Hepatic stellate cell (primary cell): Measurements from ENCODE around the gene SBNO1.
"Not testable (repeated sequence)": the region's sequence is repeated elsewhere in the genome, so short reads cannot be mapped to it uniquely, and the experiment has no call there.

ENCODE experiments used
- DNase-seq: peaks from one replicate; pipeline ENCODE4 v3.0.0; 2011; ENCODE audit warnings: low spot score

The SBNO1 gene

GRCh38 chr12:123388951-123389559, 24.4 kb upstream of the SBNO1 start:
- peak; percentile 49 for DNase-seq

- peak; percentile 93 for DNase-seq
Observed at GRCh38 chr12:123388177-123388950, 23.7 kb upstream of the SBNO1 start.

- DNase-seq, result no peak
Observed at GRCh38 chr12:123387508-123388176, 23.0 kb upstream of the SBNO1 start.

GRCh38 chr12:123385536-123385935, 20.9 kb upstream of the SBNO1 start:
- DNase-seq, result not testable (repeated sequence)

- DNase-seq, result peak; percentile 64
Observed at GRCh38 chr12:123384994-123385376, 20.3 kb upstream of the SBNO1 start.

GRCh38 chr12:123384318-123384993, 19.8 kb upstream of the SBNO1 start:
- peak; percentile 38 for DNase-seq

GRCh38 chr12:123382684-123383083, 18.0 kb upstream of the SBNO1 start:
- no peak for DNase-seq

GRCh38 chr12:123379391-123379790, 14.7 kb upstream of the SBNO1 start:
- DNase-seq, result no peak

GRCh38 chr12:123372415-123372814, 7.8 kb upstream of the SBNO1 start:
- DNase-seq, result not testable (repeated sequence)

- not testable (repeated sequence) for DNase-seq
Observed at GRCh38 chr12:123371667-123372368, 7.2 kb upstream of the SBNO1 start.

- DNase-seq, result no peak
Observed at GRCh38 chr12:123369229-123369628, 4.6 kb upstream of the SBNO1 start.

GRCh38 chr12:123368431-123368830, 3.8 kb upstream of the SBNO1 start:
- not testable (repeated sequence) for DNase-seq

GRCh38 chr12:123367511-123367910, 2.9 kb upstream of the SBNO1 start:
- DNase-seq, result no peak

- peak; percentile 99 for DNase-seq
Observed at GRCh38 chr12:123365025-123365917, 624 bp upstream of the SBNO1 start.

GRCh38 chr12:123363740-123364531, 711 bp downstream of the SBNO1 start:
- peak; percentile 36 for DNase-seq

GRCh38 chr12:123363390-123363739, 1.3 kb downstream of the SBNO1 start:
- DNase-seq, result peak; percentile 32

GRCh38 chr12:123358035-123358434, 6.6 kb downstream of the SBNO1 start:
- no peak for DNase-seq

- DNase-seq, result no peak
Observed at GRCh38 chr12:123356159-123356670, 8.4 kb downstream of the SBNO1 start.

GRCh38 chr12:123354600-123354999, 10.0 kb downstream of the SBNO1 start:
- DNase-seq, result no peak

GRCh38 chr12:123351349-123351748, 13.3 kb downstream of the SBNO1 start:
- no peak for DNase-seq
